GM19351 (cell line): Measurements from ENCODE around the gene DSG2.
"Not testable (repeated sequence)": the region's sequence is repeated elsewhere in the genome, so short reads cannot be mapped to it uniquely, and the experiment has no call there.

Source experiments
- ATAC-seq: cut with Tn5 transposase; IDR thresholded peaks from one replicate; pipeline ENCODE4 v1.9.1; 2021; ENCODE audit warnings: mild to moderate bottlenecking, moderate library complexity; ENCODE audit not compliant: unreplicated experiment

The DSG2 gene

GRCh38 chr18:31498574-31499524, 872 bp downstream of the DSG2 start:
- ATAC-seq: peak; percentile 18

- ATAC-seq: peak; percentile 80
Observed at GRCh38 chr18:31500051-31500688, 2.2 kb downstream of the DSG2 start.

- ATAC-seq: no peak
Observed at GRCh38 chr18:31503011-31503410, 5.0 kb downstream of the DSG2 start.

GRCh38 chr18:31504455-31505147, 6.6 kb downstream of the DSG2 start:
- no peak for ATAC-seq

GRCh38 chr18:31505156-31505555, 7.2 kb downstream of the DSG2 start:
- ATAC-seq: no peak

GRCh38 chr18:31506024-31506742, 8.2 kb downstream of the DSG2 start:
- no peak for ATAC-seq

GRCh38 chr18:31507124-31507523, 9.1 kb downstream of the DSG2 start:
- not testable (repeated sequence) for ATAC-seq

- no peak for ATAC-seq
Observed at GRCh38 chr18:31508781-31509180, 10.8 kb downstream of the DSG2 start.

GRCh38 chr18:31509571-31509970, 11.6 kb downstream of the DSG2 start:
- ATAC-seq: no peak

GRCh38 chr18:31510319-31510718, 12.3 kb downstream of the DSG2 start:
- no peak for ATAC-seq

- no peak for ATAC-seq
Observed at GRCh38 chr18:31511098-31511497, 13.1 kb downstream of the DSG2 start.

- no peak for ATAC-seq
Observed at GRCh38 chr18:31512203-31512764, 14.3 kb downstream of the DSG2 start.

GRCh38 chr18:31513189-31513935, 15.4 kb downstream of the DSG2 start:
- ATAC-seq: no peak

- ATAC-seq: no peak
Observed at GRCh38 chr18:31516437-31516836, 18.5 kb downstream of the DSG2 start.

- no peak for ATAC-seq
Observed at GRCh38 chr18:31526374-31526773, 28.4 kb downstream of the DSG2 start.

- ATAC-seq: no peak
Observed at GRCh38 chr18:31533236-31533635, 35.3 kb downstream of the DSG2 start.

GRCh38 chr18:31538837-31539236, 40.9 kb downstream of the DSG2 start:
- no peak for ATAC-seq

GRCh38 chr18:31546476-31546875, 48.5 kb downstream of the DSG2 start:
- ATAC-seq: no peak

- ATAC-seq: no peak
Observed at GRCh38 chr18:31548853-31549252, 50.9 kb downstream of the DSG2 start.

GRCh38 chr18:31549416-31549815, 51.4 kb downstream of the DSG2 start:
- ATAC-seq: no peak
